Measurements from ENCODE around the gene ELL2. TPM values are rescaled to one million over a fixed set of nuclear protein-coding genes. Genes with fewer than 3 reads are reported as not detected.

Gene ELL2
- total and polyA plus RNA-seq, 2 of the 13 experiments (the other 11 are each of a cell fraction or from before 2014, with no cell fraction given) = 78.9 to 97.1 TPM

DNA sequence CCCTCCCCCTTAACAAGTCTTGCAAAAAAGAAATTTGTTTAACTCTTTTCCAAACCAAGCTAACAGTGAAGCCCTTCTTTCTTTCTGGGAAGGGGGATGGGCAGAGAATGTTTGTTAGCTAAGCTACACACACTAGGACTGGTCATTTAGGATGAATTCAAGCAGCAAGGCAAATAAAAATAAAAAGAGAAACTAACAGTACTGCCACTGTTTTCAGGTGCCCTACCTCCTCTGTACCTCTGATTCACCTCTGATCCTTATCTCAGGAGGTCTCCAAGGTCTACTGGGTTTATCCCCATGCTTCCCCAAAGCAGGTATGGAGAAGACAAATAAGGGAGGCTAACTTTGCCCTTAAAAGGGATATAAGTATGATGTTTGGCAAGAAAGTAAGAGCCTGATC lies 52.9 kb downstream of the ELL2 start (continued):
- TF ChIP-seq, protein P1, sequence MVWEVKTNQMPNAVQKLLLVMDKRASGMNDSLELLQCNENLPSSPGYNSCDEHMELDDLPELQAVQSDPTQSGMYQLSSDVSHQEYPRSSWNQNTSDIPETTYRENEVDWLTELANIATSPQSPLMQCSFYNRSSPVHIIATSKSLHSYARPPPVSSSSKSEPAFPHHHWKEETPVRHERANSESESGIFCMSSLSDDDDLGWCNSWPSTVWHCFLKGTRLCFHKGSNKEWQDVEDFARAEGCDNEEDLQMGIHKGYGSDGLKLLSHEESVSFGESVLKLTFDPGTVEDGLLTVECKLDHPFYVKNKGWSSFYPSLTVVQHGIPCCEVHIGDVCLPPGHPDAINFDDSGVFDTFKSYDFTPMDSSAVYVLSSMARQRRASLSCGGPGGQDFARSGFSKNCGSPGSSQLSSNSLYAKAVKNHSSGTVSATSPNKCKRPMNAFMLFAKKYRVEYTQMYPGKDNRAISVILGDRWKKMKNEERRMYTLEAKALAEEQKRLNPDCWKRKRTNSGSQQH (CRISPR knock-in tag; IDR thresholded peaks at IDR 0.05; ENCODE audit: low read depth) = no peak
- TF ChIP-seq, protein P2, sequence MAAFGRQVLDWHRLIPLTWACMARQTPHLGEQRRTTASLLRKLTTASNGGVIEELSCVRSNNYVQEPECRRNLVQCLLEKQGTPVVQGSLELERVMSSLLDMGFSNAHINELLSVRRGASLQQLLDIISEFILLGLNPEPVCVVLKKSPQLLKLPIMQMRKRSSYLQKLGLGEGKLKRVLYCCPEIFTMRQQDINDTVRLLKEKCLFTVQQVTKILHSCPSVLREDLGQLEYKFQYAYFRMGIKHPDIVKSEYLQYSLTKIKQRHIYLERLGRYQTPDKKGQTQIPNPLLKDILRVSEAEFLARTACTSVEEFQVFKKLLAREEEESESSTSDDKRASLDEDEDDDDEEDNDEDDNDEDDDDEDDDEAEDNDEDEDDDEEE (CRISPR knock-in tag; IDR thresholded peaks at IDR 0.05) = no peak
- TF ChIP-seq CREM (IDR thresholded peaks at IDR 0.05) (peak; percentile 61; the same call in 1 of the 2 replicates), CREM (CRISPR knock-in tag; IDR thresholded peaks at IDR 0.05) (no peak), ZNF101 (CRISPR knock-in tag; IDR thresholded peaks at IDR 0.05; ENCODE audit: borderline replicate concordance, low read depth) (no peak), RBM22 (optimal IDR thresholded peaks at IDR 0.05; ENCODE audit: low read length) (peak; percentile 19), PAWR (CRISPR knock-in tag; IDR thresholded peaks at IDR 0.05; ENCODE audit: borderline replicate concordance) (no peak), SOX13 (IDR thresholded peaks at IDR 0.05) (no peak), SOX13 (CRISPR knock-in tag; conservative IDR thresholded peaks at IDR 0.05 in 1 of 2, IDR thresholded peaks at IDR 0.05 in 1 of 2) (peak in 1 of 2 experiments; percentile 81; a peak in 2 of 4 replicates), ONECUT2 (CRISPR knock-in tag; IDR thresholded peaks at IDR 0.05) (no peak), ZNF792 (CRISPR knock-in tag; IDR thresholded peaks at IDR 0.05) (no peak), TGIF2 (CRISPR knock-in tag; IDR thresholded peaks at IDR 0.05) (0 out of 2 replicates have a peak, but pooled peaks have one; percentile 51), CBX2 (IDR thresholded peaks at IDR 0.05; ENCODE audit: low read depth, low read length) (no peak), CBX2 (CRISPR knock-in tag; IDR thresholded peaks at IDR 0.05; ENCODE audit: low read depth) (no peak), SMC3 (IDR thresholded peaks at IDR 0.05; ENCODE audit: low read length) (no peak), ZNF484 (CRISPR knock-in tag; IDR thresholded peaks at IDR 0.05; ENCODE audit: borderline replicate concordance, low read depth) (no peak), KDM3A (CRISPR knock-in tag; IDR thresholded peaks at IDR 0.05; ENCODE audit: low read depth) (no peak), REPIN1 (CRISPR knock-in tag; IDR thresholded peaks at IDR 0.05; ENCODE audit: borderline replicate concordance, low read depth) (no peak), ZNF431 (CRISPR knock-in tag; IDR thresholded peaks at IDR 0.05; ENCODE audit: borderline replicate concordance, low read depth) (no peak), MYNN (CRISPR knock-in tag; IDR thresholded peaks at IDR 0.05; ENCODE audit: low read depth) (no peak), IRX3 (CRISPR knock-in tag; IDR thresholded peaks at IDR 0.05; ENCODE audit: borderline replicate concordance, low read depth) (no peak), KAT7 (CRISPR knock-in tag; IDR thresholded peaks at IDR 0.05; ENCODE audit: borderline replicate concordance) (no peak), AGO1 (IDR thresholded peaks at IDR 0.05; ENCODE audit: low read depth, low read length, poor library complexity, severe bottlenecking) (no peak), FIP1L1 (IDR thresholded peaks at IDR 0.05; ENCODE audit: borderline replicate concordance, insufficient read depth, low read depth, low read length) (no peak), ZNF501 (CRISPR knock-in tag; IDR thresholded peaks at IDR 0.05) (no peak)
- TF ChIP-seq, protein P3, sequence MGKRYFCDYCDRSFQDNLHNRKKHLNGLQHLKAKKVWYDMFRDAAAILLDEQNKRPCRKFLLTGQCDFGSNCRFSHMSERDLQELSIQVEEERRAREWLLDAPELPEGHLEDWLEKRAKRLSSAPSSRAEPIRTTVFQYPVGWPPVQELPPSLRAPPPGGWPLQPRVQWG (CRISPR knock-in tag; IDR thresholded peaks at IDR 0.05; ENCODE audit: borderline replicate concordance, low read depth) = no peak

Data from HepG2 (cell line).